IgD-negative memory B cell (primary cell): ENCODE measurements around the gene PHACTR3. TPM values are rescaled to one million over a fixed set of nuclear protein-coding genes. Genes with fewer than 3 reads are reported as not detected.
A peak's percentile ranks its signal among the peaks of the same experiment; 100 is the strongest.

Experiments used
- H3K27ac Mint-ChIP-seq, 3 donors: one replicate each; pipeline ENCODE4 v1.8.0; 2020 to 2022; ENCODE audit warnings: mild to moderate bottlenecking in 3 of 3, mixed read lengths in 3 of 3, moderate library complexity in 1 of 3
- H3K27me3 Mint-ChIP-seq: one replicate; pipeline ENCODE4 v1.8.0; 2021; ENCODE audit warnings: mixed read lengths
- H3K36me3 Mint-ChIP-seq: one replicate; pipeline ENCODE4 v1.8.0; 2020; ENCODE audit warnings: mild to moderate bottlenecking, mixed read lengths
- H3K4me1 Mint-ChIP-seq, 3 donors: one replicate each; pipeline ENCODE4 v1.8.0; 2020 to 2022; ENCODE audit warnings: mixed read lengths in 3 of 3, mild to moderate bottlenecking in 1 of 3
- H3K4me3 Mint-ChIP-seq, 4 donors: one replicate each; pipeline ENCODE4 v1.8.0; 2020 to 2022; ENCODE audit warnings: mild to moderate bottlenecking in 4 of 4, mixed read lengths in 4 of 4, moderate library complexity in 3 of 4
- H3K9me3 Mint-ChIP-seq, 3 donors: one replicate each; pipeline ENCODE4 v1.8.0; 2020 to 2021; ENCODE audit warnings: mixed read lengths in 3 of 3, mild to moderate bottlenecking in 1 of 3
- polyA plus RNA-seq: library from polyadenylated mRNA; unstranded; fragments of 300-500 nt; fragmentation: Illumina TruSeq; gene quantifications from one replicate; pipeline ENCODE4 v1.2.3, GENCODE V29; 2021

The PHACTR3 gene
- polyA plus RNA-seq, 1 donor from 2014 or later: not detected

GRCh38 chr20:59777814-59778575, 173.7 kb downstream of the PHACTR3 start:
- Mint-ChIP-seq H3K27ac (no peak overlapping the region), H3K27me3 (peaks cover 5% of the 10 kb centered on the region), H3K4me3 (no peak overlapping the region), H3K9me3 (peaks cover 0 to 1% (median 0%) of the 10 kb centered on the region in 3 donors), H3K4me1 (no peaks in the 10 kb centered on the region), H3K36me3 (no peaks in the 10 kb centered on the region)

- Mint-ChIP-seq H3K36me3 (no peaks in the 10 kb centered on the region), H3K9me3 (peaks cover 0 to 1% (median 0%) of the 10 kb centered on the region in 3 donors), H3K4me3 (no peak overlapping the region), H3K27ac (no peak overlapping the region), H3K27me3 (peaks cover 5% of the 10 kb centered on the region), H3K4me1 (no peaks in the 10 kb centered on the region)
Observed at GRCh38 chr20:59778615-59779200, 174.4 kb downstream of the PHACTR3 start.

DNA sequence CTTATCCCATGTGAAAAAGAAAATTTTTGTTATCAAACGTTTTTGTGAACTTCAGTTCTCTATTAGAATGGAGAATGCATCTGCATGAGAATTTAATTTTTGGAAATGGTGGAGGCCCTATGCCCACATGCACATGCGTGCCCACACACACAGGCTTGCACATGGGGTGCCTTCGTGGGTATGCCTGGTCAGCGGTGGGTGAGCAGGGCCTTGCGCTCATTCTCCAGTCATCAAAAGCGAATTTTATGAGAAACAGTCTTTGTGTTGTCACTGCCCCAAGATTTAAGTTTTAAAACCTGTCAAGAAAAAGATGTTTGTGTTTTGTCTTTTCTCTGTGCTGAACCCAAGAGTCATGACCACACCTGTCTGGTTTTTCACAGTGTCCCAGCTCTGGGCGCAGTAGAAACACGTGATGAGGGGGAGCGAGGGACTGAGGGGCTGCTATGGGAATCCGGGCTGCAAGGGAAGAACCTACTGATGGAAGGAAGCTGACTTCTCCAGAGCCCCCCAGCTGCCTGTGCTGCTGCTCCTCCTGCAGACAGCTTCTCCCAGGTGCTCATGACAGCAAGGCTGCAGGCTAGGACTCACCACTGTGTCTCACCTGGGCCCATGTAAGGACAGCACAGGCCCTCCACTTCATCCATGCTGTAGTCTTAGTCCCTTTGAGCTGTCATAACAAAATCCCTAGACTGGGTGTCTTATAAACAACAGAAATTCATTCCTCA, 175.5 kb downstream of the PHACTR3 start:
- Mint-ChIP-seq H3K9me3 (no peaks in the 10 kb centered on the region), H3K27me3 (peaks cover 3% of the 10 kb centered on the region), H3K27ac (no peak overlapping the region), H3K4me1 (no peaks in the 10 kb centered on the region), H3K36me3 (no peaks in the 10 kb centered on the region), H3K4me3 (no peak overlapping the region)

DNA sequence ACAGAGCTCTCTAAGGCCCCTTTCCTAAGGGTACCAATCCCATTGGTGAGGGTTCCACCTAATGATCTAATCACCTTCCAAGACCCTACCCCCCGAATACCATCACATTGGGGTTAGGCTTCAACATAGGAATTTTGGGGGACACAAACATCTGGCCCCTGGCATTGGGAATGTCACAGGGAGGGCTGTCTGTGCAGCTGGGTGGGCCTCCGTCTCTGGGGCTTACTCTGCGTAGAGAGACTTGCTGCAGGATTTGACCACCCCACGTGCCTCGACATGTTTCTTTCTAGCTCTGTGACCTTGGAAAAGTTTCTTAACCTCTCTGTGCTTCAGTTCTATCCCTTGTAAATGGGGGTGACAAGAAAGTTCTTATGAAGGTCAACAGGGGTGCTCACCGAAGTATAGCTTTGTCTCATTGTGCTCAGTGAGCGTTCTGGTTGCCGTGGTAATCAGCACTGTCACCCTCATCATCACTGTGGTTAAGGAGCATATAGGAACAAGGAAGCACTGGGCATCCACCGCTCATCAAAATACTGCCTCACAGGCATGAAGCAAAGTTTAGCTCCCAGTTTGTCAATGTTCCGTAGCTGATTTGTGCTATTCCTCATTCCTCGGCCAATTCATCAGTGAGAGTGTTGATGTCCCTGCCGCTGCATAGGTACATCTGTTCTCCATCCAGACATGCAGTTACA, 176.3 kb downstream of the PHACTR3 start:
- no peak overlapping the region for H3K4me3 Mint-ChIP-seq
- H3K27me3 Mint-ChIP-seq: peaks cover 3% of the 10 kb centered on the region
- H3K4me1 Mint-ChIP-seq: no peaks in the 10 kb centered on the region
- no peaks in the 10 kb centered on the region for H3K9me3 Mint-ChIP-seq
- no peak overlapping the region for H3K27ac Mint-ChIP-seq
- no peaks in the 10 kb centered on the region for H3K36me3 Mint-ChIP-seq

GRCh38 chr20:59781226-59781625, 176.9 kb downstream of the PHACTR3 start:
- Mint-ChIP-seq H3K9me3 (no peaks in the 10 kb centered on the region), H3K27me3 (peaks cover 3% of the 10 kb centered on the region)

DNA sequence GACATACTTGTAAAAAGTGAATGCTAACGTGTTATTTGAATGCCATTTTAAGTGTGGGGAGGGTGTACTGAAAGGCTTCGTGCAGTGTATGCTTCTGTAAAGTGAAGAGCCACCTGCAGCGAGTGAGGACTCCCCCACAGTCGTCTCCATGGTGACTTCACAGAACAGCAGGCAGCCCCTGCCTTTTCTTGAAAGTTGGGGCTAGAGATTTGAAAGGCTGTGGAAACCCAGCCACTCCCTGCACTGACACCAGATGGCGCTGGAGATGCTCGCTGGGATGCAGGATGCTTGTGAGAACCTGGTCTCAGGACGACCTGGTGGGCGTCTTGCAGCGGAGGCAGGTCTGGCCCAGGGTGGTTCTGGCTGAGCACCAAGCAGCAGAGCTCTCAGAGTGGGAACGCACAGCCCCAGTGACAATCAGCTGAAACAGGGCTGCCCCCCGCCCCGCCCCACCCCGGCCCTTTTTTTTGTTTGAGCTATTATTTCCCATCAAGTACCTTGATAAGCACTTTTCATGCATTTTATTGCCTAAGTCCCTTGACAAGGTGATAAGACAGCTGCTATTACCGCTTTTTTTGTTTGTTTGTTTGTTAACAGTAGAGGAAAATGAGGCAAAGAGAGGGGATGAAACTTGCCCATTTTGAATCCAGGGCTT, 178.8 kb downstream of the PHACTR3 start:
- Mint-ChIP-seq H3K27ac (no peak overlapping the region), H3K36me3 (peaks cover 1% of the 10 kb centered on the region), H3K9me3 (no peaks in the 10 kb centered on the region), H3K4me1 (no peaks in the 10 kb centered on the region), H3K27me3 (peaks cover 3% of the 10 kb centered on the region), H3K4me3 (no peak overlapping the region)

More at GRCh38 chr20:59781226-59781625, 176.9 kb downstream of the PHACTR3 start:
- Mint-ChIP-seq H3K27ac (no peak overlapping the region), H3K4me3 (no peak overlapping the region), H3K36me3 (no peaks in the 10 kb centered on the region), H3K4me1 (no peaks in the 10 kb centered on the region)

- Mint-ChIP-seq H3K36me3 (peaks cover 1% of the 10 kb centered on the region), H3K9me3 (no peaks in the 10 kb centered on the region)
Observed at GRCh38 chr20:59783641-59784010, 179.3 kb downstream of the PHACTR3 start.

DNA sequence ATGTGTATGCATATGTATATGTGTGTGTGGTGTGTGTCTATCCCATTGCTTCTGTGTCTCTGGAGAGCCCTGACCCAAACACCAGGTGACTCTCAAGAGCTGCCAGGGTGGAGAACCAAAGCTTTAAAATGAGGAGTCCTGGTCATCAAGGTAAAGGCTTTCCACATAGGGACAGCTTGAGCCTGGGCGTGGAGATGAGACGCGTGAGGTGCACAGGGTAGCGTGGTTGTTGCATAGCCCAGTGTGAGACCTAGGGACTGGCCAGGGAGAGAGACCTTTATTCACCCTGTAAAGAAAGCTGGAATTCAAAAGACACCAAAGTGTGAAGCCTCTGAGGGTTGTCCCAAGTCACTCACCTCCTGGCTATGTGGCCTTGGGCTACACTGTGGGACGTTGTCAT, 180.0 kb downstream of the PHACTR3 start:
- Mint-ChIP-seq H3K9me3 (peaks cover 0 to 6% (median 0%) of the 10 kb centered on the region in 3 donors), H3K27ac (no peak overlapping the region), H3K36me3 (peaks cover 1% of the 10 kb centered on the region), H3K4me3 (no peak overlapping the region), H3K4me1 (no peaks in the 10 kb centered on the region), H3K27me3 (peaks cover 3% of the 10 kb centered on the region)

More at GRCh38 chr20:59783641-59784010, 179.3 kb downstream of the PHACTR3 start:
- H3K4me3 Mint-ChIP-seq: no peak overlapping the region
- H3K27me3 Mint-ChIP-seq: peaks cover 3% of the 10 kb centered on the region
- H3K4me1 Mint-ChIP-seq: no peaks in the 10 kb centered on the region
- H3K27ac Mint-ChIP-seq: no peak overlapping the region

GRCh38 chr20:59784791-59785668, 180.7 kb downstream of the PHACTR3 start:
- peak overlapping the region in 1 of 3 donors; percentile 12 for H3K27ac Mint-ChIP-seq
- peaks cover 3% of the 10 kb centered on the region for H3K27me3 Mint-ChIP-seq
- H3K4me3 Mint-ChIP-seq: no peak overlapping the region
- peaks cover 1% of the 10 kb centered on the region for H3K36me3 Mint-ChIP-seq
- H3K4me1 Mint-ChIP-seq: no peaks in the 10 kb centered on the region
- peaks cover 0 to 6% (median 0%) of the 10 kb centered on the region in 3 donors for H3K9me3 Mint-ChIP-seq

DNA sequence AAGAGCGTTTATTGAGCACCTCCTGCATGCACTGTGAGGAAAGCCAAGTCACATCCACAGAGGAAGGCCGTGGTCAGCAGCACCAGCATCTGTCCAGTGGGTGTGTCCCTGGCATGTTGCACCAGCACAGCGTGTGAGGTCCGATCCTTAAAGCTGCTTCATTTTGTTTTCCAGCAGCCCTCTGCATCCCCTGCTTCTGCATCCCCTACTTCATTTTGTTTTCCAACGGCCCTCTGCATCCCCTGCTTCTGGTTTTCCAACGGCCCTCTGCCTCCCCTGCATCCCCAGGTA, 181.3 kb downstream of the PHACTR3 start:
- Mint-ChIP-seq H3K27me3 (peaks cover 3% of the 10 kb centered on the region), H3K4me1 (no peaks in the 10 kb centered on the region), H3K27ac (no peak overlapping the region), H3K36me3 (peaks cover 1% of the 10 kb centered on the region), H3K9me3 (peaks cover 0 to 6% (median 0%) of the 10 kb centered on the region in 3 donors), H3K4me3 (no peak overlapping the region)

- Mint-ChIP-seq H3K4me1 (no peaks in the 10 kb centered on the region), H3K27ac (no peak overlapping the region), H3K9me3 (peaks cover 0 to 6% (median 0%) of the 10 kb centered on the region in 3 donors), H3K27me3 (no peaks in the 10 kb centered on the region), H3K36me3 (peaks cover 1% of the 10 kb centered on the region), H3K4me3 (no peak overlapping the region)
Observed at GRCh38 chr20:59785986-59786795, 181.9 kb downstream of the PHACTR3 start.

GRCh38 chr20:59786801-59787537, 182.6 kb downstream of the PHACTR3 start:
- peaks cover 1% of the 10 kb centered on the region for H3K36me3 Mint-ChIP-seq

DNA sequence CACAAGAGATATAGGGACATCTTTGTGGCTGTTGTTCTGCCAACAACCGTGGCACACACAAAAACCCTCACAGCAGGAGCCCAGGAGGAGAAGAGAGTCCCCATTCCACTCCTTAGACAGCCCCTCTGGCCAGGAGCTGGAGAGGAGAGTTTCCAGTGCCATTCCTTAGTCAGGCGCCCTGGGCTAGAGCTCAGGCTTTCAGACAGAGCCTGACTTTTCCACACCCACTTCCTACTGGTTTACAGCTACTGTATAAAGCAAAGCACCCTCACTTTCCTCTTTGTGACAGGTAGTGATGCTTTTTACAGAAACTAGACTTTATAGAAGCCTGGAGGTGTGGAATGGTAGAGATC, 183.2 kb downstream of the PHACTR3 start:
- Mint-ChIP-seq H3K27ac (no peak overlapping the region), H3K27me3 (peaks cover 2% of the 10 kb centered on the region), H3K36me3 (peaks cover 1% of the 10 kb centered on the region), H3K4me3 (no peak overlapping the region), H3K4me1 (no peaks in the 10 kb centered on the region), H3K9me3 (peaks cover 0 to 14% (median 9%) of the 10 kb centered on the region in 3 donors)

More at GRCh38 chr20:59786801-59787537, 182.6 kb downstream of the PHACTR3 start:
- peaks cover 0 to 10% (median 3%) of the 10 kb centered on the region in 3 donors for H3K9me3 Mint-ChIP-seq
- no peak overlapping the region for H3K4me3 Mint-ChIP-seq
- no peaks in the 10 kb centered on the region for H3K4me1 Mint-ChIP-seq
- H3K27me3 Mint-ChIP-seq: peaks cover 2% of the 10 kb centered on the region
- H3K27ac Mint-ChIP-seq: no peak overlapping the region
